Adrenal gland (tissue), 12 donors: ENCODE results near the gene ARF3. TPM values are rescaled to one million over a fixed set of nuclear protein-coding genes. Genes with fewer than 3 reads are reported as not detected.

ENCODE experiments used
- DNase-seq, 7 donors: peaks; one replicate each; pipeline ENCODE4 v3.0.0-alpha.2; 2019 to 2020
- H3K27ac ChIP-seq, 5 donors: fragments of 200-600 bp; sonication (generic) in 4 of 5; 1 replicate in 3 of 5; 2 replicates in 2 of 5; pipeline versions ENCODE4 v1.5.1 to v1.8.0; 2016 to 2020; ENCODE audit warnings: mild to moderate bottlenecking in 1 of 5
- H3K27me3 ChIP-seq: fragments of 200-600 bp; 2 replicates; pipeline ENCODE4 v1.8.0; 2021
- H3K36me3 ChIP-seq, 2 donors: fragments of 200-600 bp; replicated peaks in 1 of 2; 1 replicate in 1 of 2; 2 replicates in 1 of 2; pipeline versions ENCODE4 v1.5.1 to v1.8.0; 2018 to 2022
- H3K4me1 ChIP-seq, 2 donors: fragments of 200-600 bp; replicated peaks in 1 of 2; 1 replicate in 1 of 2; 2 replicates in 1 of 2; pipeline versions ENCODE4 v1.5.1 to v1.8.0; 2018 to 2021
- H3K4me3 ChIP-seq, 4 donors: fragments of 200-600 bp; sonication (generic) in 3 of 4; one replicate each; pipeline ENCODE4 v1.5.1; 2016 to 2018
- H3K9me3 ChIP-seq, 3 donors: fragments of 200-600 bp; sonication (generic) in 1 of 3; replicated peaks in 1 of 3; 1 replicate in 2 of 3; 2 replicates in 1 of 3; pipeline versions ENCODE4 v1.5.1 to v1.8.0; 2016 to 2021
- POLR2A ChIP-seq, 2 donors: fragments of 450-650 bp; IDR thresholded peaks; one replicate each; pipeline ENCODE4 v1.6.1; 2017; ENCODE audit warnings: antibody characterized with exemption in 2 of 2, mild to moderate bottlenecking in 2 of 2, moderate library complexity in 1 of 2
- WGBS, 4 donors: extraction: QIAGEN DNeasy Blood & Tissue Kit in 2 of 4; methylation state at CpG; one replicate each; pipeline versions ENCODE4 v1.1.5 to v1.1.7; 2013 to 2017; 5-methylcytosine and 5-hydroxymethylcytosine counted together
- intact Hi-C, 2 donors: fragments of 100-400 bp; cut with DNase I; formaldehyde crosslinking; loops; one replicate each; pipeline versions ENCODE4 v1.14.1 to v1.15.0; 2022 to 2023
- polyA plus RNA-seq, 3 donors: library from polyadenylated mRNA; stranded (reverse); fragments of 200-250 nt in 2 of 3; fragments of 350-450 nt in 1 of 3; fragmentation: Illumina TruSeq in 1 of 3; extraction: RNeasy Lipid Tissue Mini Kit (QIAGEN cat#74804) in 1 of 3; gene quantifications; one replicate each; pipeline ENCODE4 v1.2.3, GENCODE V29; 2013 to 2014
- total RNA-seq, 9 donors: library from RNA; depleted of rRNA in 4 of 9; stranded (reverse); fragments of >200 nt in 4 of 9; fragments of 120-200 nt in 1 of 9; fragmentation: NEBNext Ultra II Directional in 1 of 9; extraction: Animal tissue kit (Norgen Biotek cat#: 25700) in 1 of 9; gene quantifications; one replicate each; pipeline versions ENCODE4 v1.1.0 to v1.2.4, GENCODE V29; 2013 to 2023
- TF ChIP-seq, protein P1 (sequence below), 6 experiments: fragments of 450-650 bp in 4 of 6; fragments of 200-600 bp in 2 of 6; sonication (generic) in 1 of 6; IDR thresholded peaks; 1 replicate in 5 of 6; 2 replicates in 1 of 6; pipeline versions ENCODE4 v1.5.1 to v1.8.0; 2016 to 2021; ENCODE audit warnings: antibody characterized with exemption in 6 of 6, mild to moderate bottlenecking in 2 of 6, moderate library complexity in 1 of 6
- donor health status: healthy with polysubstance abuse.
- donor health status: Bipolar disorder and iron deficiency.
- donor health status: DM: yes; HTN: yes; CAD: no.
- donor health status: DM: no; HTN: no; CAD: no.
- donor health status: DM: no; HTN: no; CAD: no.
- donor health status: DM: yes; HTN: yes; CAD: no.

Gene ARF3
- total and polyA plus RNA-seq, 12 donors = 55.2 to 237 (median 105) TPM

DNA sequence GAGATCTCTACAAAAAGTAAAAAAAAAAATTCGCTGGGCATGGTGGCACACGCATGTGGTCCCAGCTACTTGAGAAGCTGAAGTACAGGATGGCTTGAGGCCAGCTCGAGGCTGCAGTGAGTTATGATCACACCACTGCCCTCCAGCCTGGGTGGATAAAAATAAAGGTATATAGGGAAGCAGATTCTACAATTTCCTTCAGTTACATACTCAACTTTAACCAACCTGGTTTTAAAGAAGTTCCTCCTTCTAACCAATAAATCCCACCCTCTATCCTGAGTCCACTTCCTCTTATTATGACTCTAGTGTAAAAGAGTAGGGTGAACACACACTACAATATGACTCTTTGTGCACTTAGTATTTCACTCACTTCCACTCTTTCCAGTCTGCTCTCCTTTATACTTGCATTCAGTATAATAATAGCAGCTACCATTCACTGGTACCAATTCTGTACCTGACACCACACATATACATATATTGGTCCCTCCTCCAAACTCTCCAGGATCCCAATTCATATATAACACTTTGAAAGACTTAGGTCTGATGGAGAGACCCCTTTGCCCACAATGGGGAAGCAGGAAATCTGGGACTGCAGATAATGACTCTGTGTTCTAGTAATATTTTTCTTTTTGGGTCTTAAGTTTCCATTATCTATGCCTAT is 2.3 kb downstream of the ARF3 start:
- H3K27me3 ChIP-seq = no peaks in the 10 kb centered on the region
- no peak for DNase-seq
- TF ChIP-seq, protein P1, sequence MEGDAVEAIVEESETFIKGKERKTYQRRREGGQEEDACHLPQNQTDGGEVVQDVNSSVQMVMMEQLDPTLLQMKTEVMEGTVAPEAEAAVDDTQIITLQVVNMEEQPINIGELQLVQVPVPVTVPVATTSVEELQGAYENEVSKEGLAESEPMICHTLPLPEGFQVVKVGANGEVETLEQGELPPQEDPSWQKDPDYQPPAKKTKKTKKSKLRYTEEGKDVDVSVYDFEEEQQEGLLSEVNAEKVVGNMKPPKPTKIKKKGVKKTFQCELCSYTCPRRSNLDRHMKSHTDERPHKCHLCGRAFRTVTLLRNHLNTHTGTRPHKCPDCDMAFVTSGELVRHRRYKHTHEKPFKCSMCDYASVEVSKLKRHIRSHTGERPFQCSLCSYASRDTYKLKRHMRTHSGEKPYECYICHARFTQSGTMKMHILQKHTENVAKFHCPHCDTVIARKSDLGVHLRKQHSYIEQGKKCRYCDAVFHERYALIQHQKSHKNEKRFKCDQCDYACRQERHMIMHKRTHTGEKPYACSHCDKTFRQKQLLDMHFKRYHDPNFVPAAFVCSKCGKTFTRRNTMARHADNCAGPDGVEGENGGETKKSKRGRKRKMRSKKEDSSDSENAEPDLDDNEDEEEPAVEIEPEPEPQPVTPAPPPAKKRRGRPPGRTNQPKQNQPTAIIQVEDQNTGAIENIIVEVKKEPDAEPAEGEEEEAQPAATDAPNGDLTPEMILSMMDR (IDR thresholded peaks at IDR 0.05) = no peak
- no peak for TF ChIP-seq POLR2A (IDR thresholded peaks at IDR 0.05)
- H3K9me3 ChIP-seq = no peaks in the 10 kb centered on the region
- intact Hi-C loops = no loop called here
- H3K36me3 ChIP-seq = peaks cover 0 to 9% of the 10 kb centered on the region in 2 donors
- H3K4me3 ChIP-seq = no peak overlapping the region
- WGBS, 4 donors = 55 to 75% (median 65%) methylated on average over 3 of the region's 3 CpGs
- H3K27ac ChIP-seq = peak overlapping the region in 1 of 5 donors; percentile 86
- peaks cover 14 to 29% of the 10 kb centered on the region in 2 donors for H3K4me1 ChIP-seq

DNA sequence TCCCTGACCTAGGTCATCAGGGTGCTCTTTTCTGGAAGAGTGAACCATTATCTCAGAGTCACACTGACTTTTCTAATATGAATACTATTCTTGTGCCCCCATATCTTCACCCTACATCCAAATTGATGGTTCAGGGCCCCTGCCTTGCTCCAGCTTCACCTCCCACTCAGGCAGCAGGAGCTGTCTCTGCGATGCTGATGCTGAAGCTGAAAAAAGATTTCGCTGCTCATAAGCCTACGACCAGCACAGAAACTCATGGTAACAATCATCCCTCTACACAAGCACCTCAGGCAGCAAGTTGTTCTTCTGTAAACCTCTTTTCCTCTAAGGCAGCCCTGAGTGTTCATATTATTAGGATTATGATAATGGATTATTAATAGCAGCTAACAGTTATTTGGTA is 3.2 kb downstream of the ARF3 start:
- Histone ChIP-seq H3K4me1 (peaks cover 14 to 29% of the 10 kb centered on the region in 2 donors), H3K9me3 (no peaks in the 10 kb centered on the region), H3K4me3 (no peak overlapping the region), H3K36me3 (peaks cover 0 to 9% of the 10 kb centered on the region in 2 donors), H3K27ac (no peak overlapping the region), H3K27me3 (no peaks in the 10 kb centered on the region)
- TF ChIP-seq, protein P1 (IDR thresholded peaks at IDR 0.05) = no peak
- TF ChIP-seq POLR2A (IDR thresholded peaks at IDR 0.05) = no peak
- 88 to 99% (median 97%) methylated on average over 3 of the region's 3 CpGs for WGBS, 4 donors
- intact Hi-C loops = no loop called here
- DNase-seq = no peak

DNA sequence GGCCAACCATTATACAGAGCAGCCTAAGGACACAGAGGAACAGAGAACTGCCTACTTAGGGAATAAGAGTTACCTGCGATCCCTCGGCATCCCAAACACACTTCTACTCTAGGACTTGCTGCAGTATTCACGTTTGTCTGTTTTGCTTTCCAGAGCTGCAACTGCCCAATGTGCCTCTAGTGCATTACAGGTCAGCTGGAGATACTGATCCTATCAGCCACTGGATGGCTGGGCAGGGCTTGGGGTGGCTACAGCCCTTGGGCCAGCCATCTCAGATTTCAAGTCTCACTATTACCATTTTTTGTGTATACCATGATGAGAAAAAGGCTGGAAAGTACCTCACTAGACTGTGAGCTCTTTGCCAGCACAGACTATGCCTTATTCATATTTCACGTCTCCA is 4.6 kb downstream of the ARF3 start:
- no peaks in the 10 kb centered on the region for H3K27me3 ChIP-seq
- TF ChIP-seq POLR2A (IDR thresholded peaks at IDR 0.05) = no peak
- intact Hi-C loops = no loop called here
- H3K27ac ChIP-seq = no peak overlapping the region
- no peak overlapping the region for H3K4me3 ChIP-seq
- peaks cover 0 to 9% of the 10 kb centered on the region in 2 donors for H3K36me3 ChIP-seq
- no peak for DNase-seq
- WGBS, 4 donors = 90 to 95% (median 91%) methylated on average over 4 of the region's 4 CpGs
- H3K4me1 ChIP-seq = peaks cover 14 to 25% of the 10 kb centered on the region in 2 donors
- H3K9me3 ChIP-seq = no peaks in the 10 kb centered on the region

DNA sequence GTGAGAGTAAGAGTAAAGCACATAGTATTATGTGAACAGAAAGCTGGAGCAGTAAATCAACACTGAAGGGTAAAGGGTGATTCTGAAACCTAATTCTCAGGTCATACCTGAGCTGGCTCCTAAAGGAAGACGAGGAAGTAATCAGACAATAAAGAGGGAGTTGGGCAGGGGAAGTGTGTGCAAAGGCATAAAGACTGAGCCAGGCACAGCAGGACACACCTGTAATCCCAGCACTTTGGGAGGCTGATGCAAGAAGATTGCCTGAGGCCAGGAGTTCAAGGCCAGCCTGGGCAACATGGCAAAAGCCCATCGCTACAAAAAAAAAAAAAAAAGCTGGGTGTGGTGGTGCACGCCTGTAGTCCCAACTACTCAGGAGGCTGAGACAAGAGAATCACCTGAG is 9.6 kb downstream of the ARF3 start:
- no peaks in the 10 kb centered on the region for H3K9me3 ChIP-seq
- intact Hi-C loops = no loop called here
- TF ChIP-seq POLR2A (IDR thresholded peaks at IDR 0.05) = no peak
- TF ChIP-seq, protein P1 (IDR thresholded peaks at IDR 0.05) = no peak
- H3K36me3 ChIP-seq = peaks cover 0 to 4% of the 10 kb centered on the region in 2 donors
- H3K27me3 ChIP-seq = no peaks in the 10 kb centered on the region
- WGBS, 4 donors = 79 to 89% (median 87%) methylated on average over 3 of the region's 3 CpGs
- H3K4me1 ChIP-seq = peaks cover 0 to 17% of the 10 kb centered on the region in 2 donors
- no peak overlapping the region for H3K27ac ChIP-seq
- DNase-seq = no peak
- no peak overlapping the region for H3K4me3 ChIP-seq

DNA sequence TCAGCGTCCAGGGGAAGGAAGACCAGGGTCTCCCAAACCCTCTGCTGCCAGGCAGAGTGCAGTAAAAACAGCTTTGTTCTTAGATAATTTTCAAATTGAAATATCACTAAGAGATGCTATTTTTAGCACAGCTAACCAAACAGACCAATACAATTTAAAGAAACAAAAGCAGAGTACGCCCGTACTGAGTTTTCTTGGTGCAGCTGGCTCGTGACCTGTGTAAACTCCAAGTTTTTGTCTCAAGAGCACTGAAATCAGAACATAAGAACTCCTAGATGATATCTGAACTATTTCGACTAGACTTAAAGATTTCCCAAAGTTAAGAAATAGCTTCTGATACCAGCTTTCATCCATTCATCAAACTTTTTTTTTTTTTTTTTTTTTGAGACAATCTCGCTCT is 10.3 kb downstream of the ARF3 start:
- Histone ChIP-seq H3K4me3 (no peak overlapping the region), H3K27me3 (no peaks in the 10 kb centered on the region), H3K36me3 (no peaks in the 10 kb centered on the region), H3K27ac (no peak overlapping the region), H3K9me3 (no peaks in the 10 kb centered on the region), H3K4me1 (peaks cover 0 to 17% of the 10 kb centered on the region in 2 donors)
- TF ChIP-seq, protein P1 (IDR thresholded peaks at IDR 0.05) = no peak
- TF ChIP-seq POLR2A (IDR thresholded peaks at IDR 0.05) = no peak
- intact Hi-C loops = no loop called here
- no peak for DNase-seq
- 76 to 82% (median 81%) methylated on average over 6 of the region's 6 CpGs for WGBS, 4 donors
